Lower leg skin (tissue), 4 donors: ENCODE data around the gene CCHCR1. TPM values are rescaled to one million over a fixed set of nuclear protein-coding genes. Genes with fewer than 3 reads are reported as not detected.

ENCODE experiments used
- DNase-seq, 2 donors: peaks; one replicate each; pipeline ENCODE4 v3.0.0-alpha.2; 2019; ENCODE audit warnings: low spot score in 2 of 2
- H3K4me3 ChIP-seq: fragments of 200-600 bp; sonication (generic); 2 replicates; pipeline ENCODE4 v1.5.1; 2017; ENCODE audit warnings: mild to moderate bottlenecking, low read depth; ENCODE audit not compliant: poor library complexity, severe bottlenecking
- CTCF ChIP-seq, 3 donors: fragments of 450-650 bp; IDR thresholded peaks; one replicate each; pipeline ENCODE4 v1.5.1; 2016; ENCODE audit warnings: antibody characterized with exemption in 3 of 3, mild to moderate bottlenecking in 3 of 3, moderate library complexity in 2 of 3
- POLR2A ChIP-seq, 2 donors: fragments of 450-650 bp; IDR thresholded peaks; one replicate each; pipeline ENCODE4 v1.6.1; 2016 to 2017; ENCODE audit warnings: antibody characterized with exemption in 2 of 2, mild to moderate bottlenecking in 1 of 2, moderate library complexity in 1 of 2
- whole genome bisulfite sequencing, 2 donors: methylation state at CpG; one replicate each; pipeline ENCODE4 v1.1.5; 2018; 5-methylcytosine and 5-hydroxymethylcytosine counted together
- intact Hi-C: fragments of 100-400 bp; cut with DNase I; formaldehyde crosslinking; loops from one replicate; pipeline ENCODE4 v1.15.0; 2023; ENCODE audit warnings: low total_unique reads
- total RNA-seq, 4 donors: library from RNA; depleted of rRNA; stranded (reverse); fragments of >200 nt; gene quantifications; one replicate each; pipeline ENCODE4 v1.1.0, GENCODE V29; 2016

CCHCR1 gene
- total RNA-seq, 4 donors from 2014 or later, result 13.1 to 34.1 (median 21.7) TPM

- intact Hi-C loops, result no loop called here
- TF ChIP-seq POLR2A (IDR thresholded peaks at IDR 0.05) (no peak), CTCF (IDR thresholded peaks at IDR 0.05) (no peak)
- no peak for DNase-seq
- no peak within 1 kb of the TSS for H3K4me3 ChIP-seq
- 59 to 73% methylated on average over 25 to 26 of the region's 26 CpGs for WGBS, 2 donors
These were observed 37.3 kb downstream of the CCHCR1 start, which contains the start of gene CDSN for GRCh38 chr6:31120151-31120915. TSS of gene CDSN (minus strand) at chr6:31120446. CDS start at chr6:31120419, 27 bp downstream.

DNA sequence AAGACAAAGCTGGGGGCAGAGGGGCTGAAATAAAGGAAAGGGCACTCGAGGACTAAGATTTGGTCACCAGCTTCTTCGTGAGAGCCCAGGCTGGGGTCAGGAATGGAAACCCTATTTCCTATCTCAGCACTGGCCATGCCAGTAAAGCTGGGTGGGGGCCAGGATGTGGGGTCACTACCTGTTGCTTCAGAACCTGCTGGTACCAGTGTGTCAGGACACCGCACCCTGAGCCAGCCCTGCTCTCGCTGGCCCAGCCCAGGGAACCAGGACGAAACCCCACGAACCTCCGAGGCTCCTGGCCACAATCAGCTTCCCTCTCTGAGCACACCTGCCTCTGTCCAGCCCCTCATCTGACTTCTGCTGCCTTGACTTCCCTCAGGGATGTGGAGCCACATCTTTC is 39.4 kb downstream of the CCHCR1 start:
- DNase-seq, result no peak
- no peak overlapping the region for H3K4me3 ChIP-seq
- 75 to 89% methylated on average over 7 of the region's 7 CpGs for WGBS, 2 donors
- intact Hi-C loops, result no loop called here
- TF ChIP-seq POLR2A (IDR thresholded peaks at IDR 0.05) (no peak), CTCF (IDR thresholded peaks at IDR 0.05) (no peak)

- no peak overlapping the region for H3K4me3 ChIP-seq
- 51 to 56% methylated on average over 18 to 19 of the region's 19 CpGs for WGBS, 2 donors
- intact Hi-C loops, result no loop called here
- TF ChIP-seq CTCF (IDR thresholded peaks at IDR 0.05) (no peak), POLR2A (IDR thresholded peaks at IDR 0.05) (no peak)
- DNase-seq, result no peak
These were observed 40.8 kb downstream of the CCHCR1 start for GRCh38 chr6:31116661-31117385.

DNA sequence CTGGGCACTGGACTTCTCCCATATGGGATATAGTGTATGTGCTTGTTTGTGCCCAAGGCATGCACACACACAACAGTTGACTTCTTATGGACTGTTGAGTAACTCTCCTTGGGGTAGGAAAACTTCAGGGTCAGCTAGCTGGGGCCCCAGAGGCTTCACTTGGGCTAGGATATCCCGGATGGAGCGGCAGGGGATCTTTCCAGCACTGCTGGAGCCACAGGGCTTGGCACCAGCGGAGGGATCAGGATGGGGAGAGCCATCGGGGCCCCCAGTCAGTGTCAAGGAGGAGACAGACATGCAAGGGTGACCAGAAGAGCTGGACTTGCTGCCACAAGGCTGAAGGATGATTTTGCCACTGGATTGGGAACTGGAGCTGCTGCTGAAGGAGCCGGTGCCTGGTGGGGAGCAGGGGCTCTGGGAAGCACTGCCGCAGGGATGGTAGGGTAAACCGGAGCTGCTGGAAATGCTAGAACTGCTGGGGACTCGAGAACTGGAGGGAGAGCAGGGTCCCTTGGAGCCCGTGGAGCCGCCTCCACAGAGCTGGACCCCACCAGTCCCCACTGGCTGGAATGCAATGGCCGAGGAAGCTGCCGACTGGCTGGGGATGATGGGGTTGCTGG is 41.6 kb downstream of the CCHCR1 start:
- WGBS, 2 donors, result 93 to 98% methylated on average over 12 of the region's 12 CpGs
- TF ChIP-seq POLR2A (IDR thresholded peaks at IDR 0.05), result no peak
- no peak for TF ChIP-seq CTCF (IDR thresholded peaks at IDR 0.05)
- DNase-seq, result no peak
- intact Hi-C loops, result no loop called here
- H3K4me3 ChIP-seq, result no peak overlapping the region

DNA sequence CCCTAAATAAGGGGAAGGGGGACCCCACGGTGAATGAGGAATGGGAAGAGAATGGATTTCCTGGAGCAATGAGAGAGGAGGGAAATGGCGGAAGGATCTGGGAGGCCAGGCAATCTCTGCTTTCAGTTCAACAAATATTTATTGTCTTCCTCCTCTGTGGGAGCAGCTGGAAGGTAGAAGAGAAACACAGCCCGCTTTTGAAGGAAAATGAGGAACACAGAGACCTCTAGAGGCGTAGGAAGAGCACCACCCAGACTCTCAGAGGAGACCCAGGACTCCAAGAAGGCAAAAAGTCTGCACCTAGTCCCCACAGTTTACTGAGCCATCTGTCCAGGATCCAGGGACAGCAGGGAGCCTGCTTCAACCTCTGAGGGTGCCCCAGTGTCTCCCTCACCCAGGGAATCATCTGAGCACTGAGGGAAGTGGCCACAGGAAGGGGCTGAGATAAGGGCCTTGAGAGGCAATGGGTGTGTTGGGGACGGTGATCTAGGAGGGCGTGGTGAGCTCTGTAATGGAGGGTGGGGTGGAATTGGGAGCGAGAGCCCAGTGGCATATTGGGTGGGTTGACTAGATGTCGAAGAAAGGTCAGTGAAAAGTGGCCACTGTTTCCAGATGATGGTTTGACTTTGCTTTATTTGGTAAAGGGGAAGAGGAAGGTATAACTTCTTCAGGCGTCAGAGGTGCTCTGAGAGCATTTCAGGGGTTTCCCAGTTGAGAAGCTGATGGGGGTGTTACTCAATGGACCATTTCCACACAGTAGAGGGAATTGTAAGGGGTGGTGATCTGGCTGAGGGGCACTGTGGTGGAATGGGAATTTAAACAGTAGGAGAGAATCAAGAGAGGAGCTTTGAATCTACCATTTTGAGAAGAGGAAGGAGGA is 42.4 kb downstream of the CCHCR1 start:
- TF ChIP-seq CTCF (IDR thresholded peaks at IDR 0.05), result no peak
- no peak for TF ChIP-seq POLR2A (IDR thresholded peaks at IDR 0.05)
- intact Hi-C loops, result no loop called here
- no peak overlapping the region for H3K4me3 ChIP-seq
- WGBS, 2 donors, result 37 to 39% methylated on average over 9 of the region's 9 CpGs
- no peak for DNase-seq
